NCI-H526 treated with DMSO at 0.1 percent for 48 hours (cell line): ENCODE data around the gene TMPRSS13.

Experiments used
- DNase-seq: peaks from one replicate; lab custom pipeline; 2025; lab: John Stamatoyannopoulos, UW

The TMPRSS13 gene

DNA sequence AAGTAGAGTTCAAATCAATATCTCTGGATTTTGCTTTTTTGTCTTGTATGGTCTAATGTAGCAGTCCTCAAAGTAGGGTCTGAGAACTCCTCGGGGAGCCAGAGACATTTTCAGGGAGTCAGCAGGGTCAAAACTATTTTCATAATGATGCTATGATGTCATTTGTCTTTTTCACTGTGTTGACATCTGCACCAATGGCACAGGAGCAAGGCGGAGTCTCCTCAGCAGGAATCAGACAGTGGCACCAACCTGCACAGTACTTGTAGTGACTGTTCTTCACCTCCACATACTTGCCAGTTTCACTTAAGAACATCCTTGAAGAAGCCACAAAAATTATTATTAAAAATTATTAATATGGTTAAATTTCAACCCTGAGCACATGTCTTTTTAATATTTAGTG lies 37.8 kb downstream of the TMPRSS13 start:
- no peak for DNase-seq

DNA sequence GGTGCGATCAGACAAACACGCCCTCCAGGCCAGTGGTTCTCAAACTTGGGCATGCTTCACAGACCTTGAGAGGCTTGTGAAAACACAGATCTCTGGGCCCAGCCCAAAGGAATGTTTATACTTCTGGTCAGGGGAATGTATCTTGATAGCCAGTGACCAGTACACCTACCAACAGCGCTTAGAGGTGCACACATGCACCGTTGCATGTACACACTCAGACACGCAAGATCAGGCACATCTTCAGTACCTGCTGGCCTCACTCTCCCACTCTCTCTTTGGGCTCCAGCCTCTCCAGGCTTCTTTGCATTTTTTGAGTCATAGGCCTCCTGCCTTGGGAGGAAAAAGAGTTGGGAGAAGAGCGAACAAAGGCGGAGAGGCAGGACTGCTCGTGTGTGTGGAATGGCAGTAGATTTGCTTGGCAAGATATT lies 41.0 kb downstream of the TMPRSS13 start:
- no peak for DNase-seq

- peak; percentile 100 for DNase-seq
Measured at GRCh38 chr11:117887431-117888138, 41.6 kb downstream of the TMPRSS13 start.

DNA sequence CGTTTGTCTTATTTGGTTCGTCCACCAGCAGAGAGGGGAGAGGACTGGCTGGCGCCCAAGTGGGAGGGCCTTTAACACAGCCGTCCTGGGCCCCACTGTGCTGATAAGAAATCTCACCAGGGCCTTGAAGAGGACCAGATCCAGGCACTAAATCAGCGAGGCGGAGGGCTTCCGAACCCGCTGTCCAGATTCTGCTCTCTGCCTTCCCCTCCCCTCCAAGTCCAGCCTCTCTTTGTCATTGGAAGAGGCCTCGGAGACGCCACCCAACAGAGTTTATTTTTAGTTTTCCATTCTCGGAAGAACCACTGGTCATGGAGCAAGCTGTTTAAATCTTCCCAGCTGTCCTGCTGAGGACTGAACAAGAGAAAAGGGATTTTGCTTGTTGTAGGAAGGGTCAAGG lies 43.4 kb downstream of the TMPRSS13 start:
- DNase-seq = no peak

- DNase-seq = no peak
Measured at GRCh38 chr11:117884994-117885393, 44.2 kb downstream of the TMPRSS13 start.

DNA sequence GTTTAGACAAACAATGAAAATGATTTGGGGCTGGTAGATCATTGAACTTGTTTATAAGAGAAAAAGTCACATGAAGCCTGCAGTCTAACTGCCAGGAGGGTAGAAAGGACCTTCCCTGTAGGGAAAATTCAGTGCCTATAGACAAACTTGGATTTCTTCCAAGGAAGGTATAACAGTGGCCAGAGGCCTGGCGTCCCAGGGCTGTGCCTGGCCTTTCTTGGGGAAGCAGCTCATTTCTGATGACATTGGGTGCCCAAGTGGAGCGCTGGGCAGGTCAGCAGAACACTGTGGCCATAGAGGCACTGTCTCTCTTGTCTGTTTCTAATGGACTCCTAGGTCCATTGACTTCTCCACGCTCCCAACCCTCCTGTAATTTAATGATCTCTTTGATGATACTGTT lies 46.1 kb downstream of the TMPRSS13 start:
- no peak for DNase-seq

- peak; percentile 98 for DNase-seq
Measured at GRCh38 chr11:117882311-117882905, 46.8 kb downstream of the TMPRSS13 start.

DNA sequence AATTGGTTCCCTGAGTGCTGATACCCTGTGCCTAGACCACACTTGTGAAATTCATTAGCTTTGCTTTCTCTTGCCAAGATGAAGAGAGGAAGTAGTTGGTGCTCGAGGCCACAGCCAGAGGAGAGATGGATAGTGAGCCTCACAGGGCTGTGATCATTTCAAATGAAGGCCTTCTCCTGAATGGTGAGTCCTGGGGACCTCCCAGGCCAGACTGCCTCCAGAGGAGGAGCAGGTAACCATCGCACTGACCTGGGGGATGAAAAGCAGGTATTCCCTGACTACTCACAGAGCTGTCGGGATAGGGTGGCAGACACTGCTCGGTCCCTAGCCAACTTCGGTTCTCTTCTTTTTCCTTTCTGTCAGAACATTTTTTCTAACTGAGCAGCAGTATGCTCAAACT lies 48.0 kb downstream of the TMPRSS13 start:
- DNase-seq = no peak

GRCh38 chr11:117879516-117880480 lies 49.4 kb downstream of the TMPRSS13 start:
- DNase-seq = no peak

- no peak for DNase-seq
Measured at GRCh38 chr11:117878939-117879475, 50.2 kb downstream of the TMPRSS13 start.

- DNase-seq = peak; percentile 40
Measured at GRCh38 chr11:117878314-117878938, 50.8 kb downstream of the TMPRSS13 start.

DNA sequence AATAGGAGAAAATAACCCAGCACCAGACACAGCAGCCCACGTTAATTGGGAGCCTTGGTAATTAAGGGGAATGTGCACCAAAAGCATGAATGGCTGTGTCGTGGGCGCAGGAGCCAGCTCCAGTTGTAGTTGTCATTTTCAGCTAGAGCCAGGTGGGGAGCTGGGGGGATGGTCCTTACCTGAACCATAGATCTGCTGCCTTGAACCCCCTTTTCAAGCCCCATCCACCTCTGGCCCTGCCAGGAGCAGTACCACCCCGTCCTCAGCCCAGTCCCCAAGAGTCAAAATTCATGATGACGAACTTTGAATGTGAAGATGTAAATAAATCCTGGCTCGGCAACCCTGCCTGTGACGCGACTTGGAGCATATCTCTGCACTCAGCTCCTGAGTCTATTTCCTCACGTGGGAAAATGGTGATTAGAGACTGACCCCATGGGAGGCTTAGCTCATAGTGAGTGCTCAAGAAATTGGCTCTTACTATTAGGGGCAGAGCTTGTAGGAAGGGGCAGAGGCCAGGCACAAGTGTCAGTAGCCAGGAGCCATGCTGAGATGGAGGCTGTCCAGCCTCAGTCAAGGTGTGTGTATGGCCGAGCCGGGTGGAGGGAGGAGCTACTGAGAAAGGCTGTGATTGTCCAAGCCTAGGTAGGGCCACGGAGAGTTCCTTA lies 52.0 kb downstream of the TMPRSS13 start:
- peak; percentile 65 for DNase-seq

GRCh38 chr11:117876341-117877119 lies 52.7 kb downstream of the TMPRSS13 start, which contains the start of gene FXYD6:
TSS of gene FXYD6 (minus strand) at chr11:117876658. CDS start at chr11:117842776, 33,882 bp downstream.
- DNase-seq = peak; percentile 90

DNA sequence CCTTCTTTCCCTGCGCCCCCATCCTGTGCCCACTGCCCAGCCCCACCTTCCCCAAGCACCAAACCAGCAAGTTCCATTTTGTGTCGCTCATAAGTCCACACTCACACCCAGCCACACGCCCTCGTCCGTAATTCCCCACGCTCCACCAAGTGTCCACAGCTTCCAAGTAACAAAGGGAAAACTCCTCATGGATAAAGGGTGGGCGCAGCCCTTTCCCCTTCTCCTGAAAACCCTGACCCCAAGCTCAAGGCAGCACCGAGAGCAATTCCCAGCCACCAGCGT lies 53.2 kb downstream of the TMPRSS13 start:
- DNase-seq = peak; percentile 79

GRCh38 chr11:117875382-117876058 lies 53.7 kb downstream of the TMPRSS13 start:
- peak; percentile 84 for DNase-seq

- no peak for DNase-seq
Measured at GRCh38 chr11:117874910-117875381, 54.3 kb downstream of the TMPRSS13 start.

GRCh38 chr11:117874253-117874909 lies 54.8 kb downstream of the TMPRSS13 start:
- no peak for DNase-seq

DNA sequence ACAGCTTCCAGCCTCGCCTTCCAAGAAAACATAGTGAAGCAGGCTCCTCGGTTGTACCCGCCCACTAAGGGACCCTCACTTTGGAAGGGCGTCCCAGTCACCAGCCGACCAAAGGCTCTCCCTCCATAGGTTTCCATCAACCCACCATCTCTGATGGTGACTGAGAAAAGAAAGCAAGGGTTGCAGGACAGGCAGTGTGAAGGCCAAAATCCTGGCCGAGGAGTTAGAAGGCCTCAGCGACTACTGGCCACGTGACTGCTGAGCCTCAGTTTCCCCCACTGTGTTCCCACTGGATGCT lies 55.4 kb downstream of the TMPRSS13 start:
- no peak for DNase-seq

DNA sequence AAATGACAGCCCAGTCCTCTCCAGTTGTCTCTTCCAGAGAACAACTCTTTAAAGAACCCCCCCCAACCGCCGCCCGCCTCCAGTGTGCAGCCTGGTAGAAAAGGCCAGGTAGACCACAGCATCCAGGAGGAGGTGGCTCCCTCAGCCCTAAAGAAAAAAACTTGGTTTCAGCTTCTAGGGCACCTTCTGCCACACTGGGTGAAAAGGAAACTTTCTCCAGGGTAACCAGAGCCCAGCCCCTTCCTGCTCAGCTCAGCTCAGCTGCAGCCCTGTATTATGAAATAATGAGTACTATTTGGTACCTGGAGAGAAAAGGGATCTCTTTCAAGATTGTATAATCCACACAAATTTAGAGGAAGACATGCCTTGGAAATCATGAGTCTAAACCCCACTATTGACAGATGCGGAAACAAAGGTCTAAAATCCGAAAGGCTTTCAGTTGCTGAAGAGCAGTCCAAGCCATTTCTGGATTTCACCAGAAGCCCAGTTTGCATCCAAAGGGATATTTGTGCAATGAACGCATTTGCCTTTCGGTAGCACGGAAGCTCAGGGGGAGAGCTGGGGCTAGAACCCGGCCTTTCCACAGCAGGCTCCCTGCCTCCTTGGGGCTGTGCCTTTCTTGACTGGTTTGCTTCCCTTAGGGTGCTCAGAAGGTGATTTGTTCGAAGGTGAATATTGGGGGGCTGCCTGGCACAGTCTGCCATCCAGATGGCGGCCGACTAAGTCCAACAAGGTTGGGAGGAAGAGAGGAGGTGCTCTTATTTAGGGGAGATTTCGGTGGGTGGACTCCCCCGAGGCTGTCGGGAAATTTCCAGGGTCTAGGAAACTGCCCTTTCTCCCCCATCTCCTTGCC lies 56.0 kb downstream of the TMPRSS13 start:
- DNase-seq = no peak
